Panc1 (cell line): ENCODE measurements around the gene SUGCT. TPM values are rescaled to one million over a fixed set of nuclear protein-coding genes. Genes with fewer than 3 reads are reported as not detected.
"Not testable (repeated sequence)": the region's sequence is repeated elsewhere in the genome, so short reads cannot be mapped to it uniquely, and the experiment has no call there.

Source experiments
- ATAC-seq: fragments of 200-7000 bp; cut with Tn5 transposase; 2 replicates; pipeline ENCODE4 v1.9.1; 2020; ENCODE audit warnings: mild to moderate bottlenecking, moderate library complexity
- BruUV-seq: library from RNA; stranded (reverse); fragments of 400-500 nt; replicated peaks from 2 replicates; lab custom pipeline; 2021; lab: Mats Ljungman, UMichigan
- CTCF ChIA-PET: fragments of 300-600 bp; sonication (Branson Sonifier 250); formaldehyde crosslinking; loops from one replicate; lab custom pipeline; 2022; ENCODE audit warnings: antibody characterized with exemption; lab: Charles Lee
- POLR2A ChIA-PET: fragments of 300-600 bp; sonication (Branson Sonifier 250); formaldehyde crosslinking; loops from one replicate; lab custom pipeline; 2022; ENCODE audit warnings: antibody characterized with exemption; lab: Charles Lee
- DNase-seq: peaks from one replicate; pipeline ENCODE4 v3.0.0-alpha.2; 2010; ENCODE audit warnings: low read depth, low spot score
- H3K27ac ChIP-seq: 2 replicates; pipeline ENCODE4 v1.5.1; 2011; ENCODE audit warnings: mild to moderate bottlenecking, low read length, inconsistent platforms
- H3K27me3 ChIP-seq: fragments of 200-500 bp; sonication (Bioruptor generic); 2 replicates; pipeline ENCODE4 v1.6.0; 2014; ENCODE audit warnings: low read length, inconsistent platforms; ENCODE audit not compliant: control insufficient read depth, insufficient read depth
- H3K36me3 ChIP-seq: fragments of 200-500 bp; sonication (Bioruptor generic); 2 replicates; pipeline ENCODE4 v1.5.1; 2014; ENCODE audit warnings: inconsistent platforms, mild to moderate bottlenecking, low read length, moderate library complexity; ENCODE audit not compliant: control insufficient read depth, insufficient read depth
- H3K4me1 ChIP-seq: 2 replicates; pipeline ENCODE4 v1.5.1; 2011; ENCODE audit warnings: inconsistent platforms, mild to moderate bottlenecking, low read length, moderate library complexity; ENCODE audit not compliant: control insufficient read depth, insufficient read depth
- H3K4me3 ChIP-seq, 2 experiments: 2 replicates each; pipeline ENCODE4 v1.5.1; 2011 to 2012; ENCODE audit warnings: low read depth in 2 of 2, low read length in 2 of 2, mild to moderate bottlenecking in 2 of 2, inconsistent platforms in 1 of 2, moderate library complexity in 1 of 2
- H3K9me3 ChIP-seq: fragments of 200-500 bp; sonication (Bioruptor generic); 2 replicates; pipeline ENCODE4 v1.5.1; 2014; ENCODE audit warnings: low read depth, mild to moderate bottlenecking, inconsistent platforms, low read length, moderate library complexity; ENCODE audit not compliant: control insufficient read depth, insufficient read depth
- SIN3A ChIP-seq: IDR thresholded peaks from 2 replicates; pipeline ENCODE4 v1.6.1; 2012; ENCODE audit warnings: low read depth, mild to moderate bottlenecking, low read length, moderate library complexity, borderline replicate concordance; ENCODE audit not compliant: insufficient read depth
- in situ Hi-C: cut with HindIII; loops from 2 replicates; pipeline ENCODE4 v1.10.0; 2016; ENCODE audit warnings: low sequenced_read_pairs, low pct_unique_long_range_greater_than_20kb
- intact Hi-C: fragments of 100-400 bp; cut with micrococcal nuclease; formaldehyde crosslinking; loops from one replicate; pipeline ENCODE4 v1.10.0; 2022; ENCODE audit not compliant: unreplicated experiment
- total RNA-seq: library from RNA; stranded (reverse); gene quantifications from one replicate; pipeline ENCODE4 v1.2.1, GENCODE V29; 2021; ENCODE audit not compliant: unreplicated experiment
- TF ChIP-seq, protein P1 (sequence below): fragments of 450-650 bp; IDR thresholded peaks from 2 replicates; pipeline ENCODE4 v1.5.1; 2017; ENCODE audit warnings: mild to moderate bottlenecking

Gene SUGCT
- total RNA-seq, 1 experiment from 2014 or later: 3.1 TPM

DNA sequence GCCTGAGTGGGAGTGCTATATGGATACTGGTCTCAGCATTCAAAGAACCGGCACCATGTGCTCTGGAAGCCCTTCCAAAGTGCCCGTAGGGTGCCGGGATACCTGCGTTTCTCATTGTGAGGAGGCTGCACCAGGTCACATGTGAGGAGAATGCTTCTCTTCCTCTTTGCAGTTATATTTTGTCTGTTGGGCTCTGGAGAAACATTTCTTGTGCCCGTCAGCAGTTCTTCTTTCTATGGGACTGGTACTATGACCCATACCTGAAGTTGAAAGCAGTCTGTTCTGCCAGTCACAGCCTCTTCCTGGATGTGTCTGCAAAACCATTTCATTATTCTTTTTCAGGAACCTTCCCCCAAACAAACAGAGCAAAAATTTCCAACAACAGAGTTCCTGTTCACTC is 465.0 kb downstream of the SUGCT start:
- ChIA-PET POLR2A (no interaction called here), CTCF (no interaction called here)
- no peaks in the 10 kb centered on the region for H3K4me1 ChIP-seq
- ATAC-seq (no peak), DNase-seq (no peak)
- no peak overlapping the region for H3K27ac ChIP-seq
- intact Hi-C loops: no loop called here
- TF ChIP-seq SIN3A: no peak
- TF ChIP-seq, protein P1, sequence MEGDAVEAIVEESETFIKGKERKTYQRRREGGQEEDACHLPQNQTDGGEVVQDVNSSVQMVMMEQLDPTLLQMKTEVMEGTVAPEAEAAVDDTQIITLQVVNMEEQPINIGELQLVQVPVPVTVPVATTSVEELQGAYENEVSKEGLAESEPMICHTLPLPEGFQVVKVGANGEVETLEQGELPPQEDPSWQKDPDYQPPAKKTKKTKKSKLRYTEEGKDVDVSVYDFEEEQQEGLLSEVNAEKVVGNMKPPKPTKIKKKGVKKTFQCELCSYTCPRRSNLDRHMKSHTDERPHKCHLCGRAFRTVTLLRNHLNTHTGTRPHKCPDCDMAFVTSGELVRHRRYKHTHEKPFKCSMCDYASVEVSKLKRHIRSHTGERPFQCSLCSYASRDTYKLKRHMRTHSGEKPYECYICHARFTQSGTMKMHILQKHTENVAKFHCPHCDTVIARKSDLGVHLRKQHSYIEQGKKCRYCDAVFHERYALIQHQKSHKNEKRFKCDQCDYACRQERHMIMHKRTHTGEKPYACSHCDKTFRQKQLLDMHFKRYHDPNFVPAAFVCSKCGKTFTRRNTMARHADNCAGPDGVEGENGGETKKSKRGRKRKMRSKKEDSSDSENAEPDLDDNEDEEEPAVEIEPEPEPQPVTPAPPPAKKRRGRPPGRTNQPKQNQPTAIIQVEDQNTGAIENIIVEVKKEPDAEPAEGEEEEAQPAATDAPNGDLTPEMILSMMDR: no peak
- no peaks in the 10 kb centered on the region for H3K9me3 ChIP-seq
- in situ Hi-C loops: no loop called here
- no peaks in the 10 kb centered on the region for H3K36me3 ChIP-seq
- no TSS peak for BruUV-seq
- no peaks in the 10 kb centered on the region for H3K27me3 ChIP-seq
- no peak overlapping the region for H3K4me3 ChIP-seq

DNA sequence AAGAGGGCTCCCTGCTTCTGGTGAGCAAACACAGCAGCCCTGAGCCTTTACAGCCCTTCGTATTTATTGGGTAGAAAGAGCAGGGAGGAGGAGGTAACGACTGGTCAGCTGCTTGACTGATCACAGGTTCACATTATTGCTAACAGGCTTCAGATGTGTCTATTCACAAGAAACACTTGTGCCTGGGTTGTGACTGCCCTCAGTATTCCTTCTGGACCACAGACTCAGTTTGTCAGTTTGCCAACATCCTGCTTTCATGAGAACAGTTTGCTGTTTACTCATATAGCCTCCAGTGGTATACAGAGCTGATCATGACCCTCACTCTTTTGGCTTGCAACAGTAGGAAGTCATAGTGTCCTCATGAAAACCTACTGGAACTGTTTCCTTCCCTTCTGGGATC is 467.5 kb downstream of the SUGCT start:
- H3K9me3 ChIP-seq, H3K36me3 ChIP-seq, H3K4me1 ChIP-seq, in situ Hi-C loops, DNase-seq, BruUV-seq, H3K27me3 ChIP-seq, H3K4me3 ChIP-seq, H3K27ac ChIP-seq, POLR2A ChIA-PET, ATAC-seq, intact Hi-C loops, CTCF ChIA-PET: not testable (repeated sequence)

DNA sequence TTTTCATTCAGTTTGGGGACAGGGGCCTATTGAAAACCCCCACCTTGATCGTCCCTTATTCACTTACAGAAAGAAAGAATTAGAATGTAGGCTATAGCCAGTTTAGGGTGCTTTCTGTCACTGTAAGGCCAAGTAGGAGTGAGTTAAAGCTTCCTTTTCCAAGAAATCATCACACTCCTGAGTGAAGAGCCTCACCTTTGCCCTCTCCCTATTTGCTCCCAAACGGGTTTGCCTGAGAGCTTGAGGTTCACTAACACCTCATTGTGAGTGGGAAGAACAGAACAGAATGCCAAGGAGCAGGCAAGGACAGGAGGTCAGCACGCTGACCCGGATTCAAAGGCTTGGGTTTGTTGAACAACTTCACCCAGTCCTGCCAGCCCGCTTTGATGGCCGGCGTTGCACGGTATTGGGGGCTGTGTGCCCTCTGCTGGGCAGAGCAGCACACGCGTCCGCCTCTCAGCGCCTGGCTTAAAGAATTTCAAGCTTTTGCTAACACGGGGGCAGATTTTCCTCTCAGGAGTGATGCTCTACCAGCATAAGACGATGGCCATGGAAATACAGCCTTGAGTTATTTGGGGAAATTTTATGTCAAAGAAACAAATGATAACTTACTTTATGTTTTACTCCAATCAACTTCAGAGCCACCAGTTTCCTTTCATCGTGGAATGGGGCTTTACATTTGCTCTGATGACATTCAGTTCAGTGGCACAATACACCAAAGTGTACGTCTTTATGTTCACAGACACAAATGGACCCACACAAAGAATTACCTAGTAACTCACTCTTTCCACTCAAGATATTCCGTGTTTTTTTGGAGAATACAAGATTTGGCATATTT is 470.0 kb downstream of the SUGCT start:
- in situ Hi-C loops (no loop called here), intact Hi-C loops (loop anchor here (2.0 to 5.0 kb wide), 2 partner anchors 276 to 373 kb away; no protein-coding TSS in a partner anchor)
- ChIA-PET CTCF (interaction anchor here (0.6 to 0.7 kb wide), 2 partner anchors 9 to 14 kb away, joined by 3 read pairs; no protein-coding TSS in a partner anchor), POLR2A (no interaction called here)
- DNase-seq: peak; percentile 12
- Histone ChIP-seq H3K27ac (no peak overlapping the region), H3K9me3 (no peaks in the 10 kb centered on the region), H3K4me1 (no peaks in the 10 kb centered on the region), H3K4me3 (no peak overlapping the region), H3K36me3 (no peaks in the 10 kb centered on the region), H3K27me3 (no peaks in the 10 kb centered on the region)
- peak; percentile 94 for ATAC-seq
- no TSS peak for BruUV-seq
- TF ChIP-seq, protein P1: peak; percentile 90
- no peak for TF ChIP-seq SIN3A
